Measurements from ENCODE around the gene REST. TPM values are rescaled to one million over a fixed set of nuclear protein-coding genes. Genes with fewer than 3 reads are reported as not detected.

Gene REST
- total RNA-seq, 1 experiment from 2014 or later, result 98.1 TPM

DNA sequence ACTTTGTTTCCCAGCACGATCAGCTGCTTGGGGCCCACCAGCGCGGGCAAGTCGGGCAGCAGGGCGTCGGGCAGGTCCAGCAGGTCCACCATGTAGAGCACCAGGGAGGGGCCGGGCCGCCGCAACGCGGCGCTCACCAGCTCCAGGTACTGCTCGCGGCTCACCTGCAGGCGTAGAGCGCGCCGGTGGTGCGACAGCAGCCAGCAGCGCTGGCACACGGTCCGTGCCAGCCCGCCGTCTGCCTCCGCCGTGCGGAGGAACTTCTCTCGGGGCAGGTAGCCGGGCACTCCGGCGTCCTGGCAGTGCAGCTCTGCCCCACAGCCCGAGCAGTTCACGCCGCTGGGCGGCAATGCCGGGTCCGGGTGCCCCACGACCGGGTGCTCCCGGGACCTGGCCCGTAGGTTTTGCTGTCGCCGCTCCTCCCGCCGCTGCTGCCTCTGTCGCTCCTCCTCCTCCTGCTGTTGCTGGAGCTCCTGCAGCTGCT lies 69.2 kb downstream of the REST start:
- H3K27me3 Mint-ChIP-seq (ENCODE audit: low read depth), result no peaks in the 10 kb centered on the region
- peak; percentile 28; the same call in 2 of the 3 replicates for TF ChIP-seq CTCF (conservative IDR thresholded peaks at IDR 0.05)
- no peaks in the 10 kb centered on the region for H4K20me1 ChIP-seq (ENCODE audit: control insufficient read depth, insufficient read depth, insufficient read length)

More for the DNA sequence above, 69.2 kb downstream of the REST start:
- WGBS (ENCODE audit: extremely low coverage, insufficient read length, low lambda C conversion rate), result no CpG with 5 or more reads among the region's 46 CpGs
- peaks cover 39% of the 10 kb centered on the region for H3K79me2 ChIP-seq (ENCODE audit: insufficient read depth, low read length)
- H3K9me3 Mint-ChIP-seq, result no peaks in the 10 kb centered on the region; a peak in 3 of 5 replicates
- peaks cover 16 to 17% of the 10 kb centered on the region in 2 experiments for H3K4me1 Mint-ChIP-seq
- H3K9ac ChIP-seq (ENCODE audit: extremely low read depth, insufficient read length, low read length), result peak overlapping the region; percentile 78
- no peak overlapping the region for H2AFZ ChIP-seq (ENCODE audit: low read length)
- peak overlapping the region; percentile 84 for H3K4me2 ChIP-seq (ENCODE audit: insufficient read depth, insufficient read length, low read length)
- H3K9me3 ChIP-seq (ENCODE audit: control insufficient read depth, low read depth, low read length), result no peaks in the 10 kb centered on the region
- no peak overlapping the region for H2BK120ac ChIP-seq (ENCODE audit: low read depth, low read length, poor library complexity, severe bottlenecking)
- H3K56ac ChIP-seq (ENCODE audit: insufficient read length, low read depth, low read length), result no peak overlapping the region
- peak overlapping the region; percentile 96 to 99 (median 96); a peak in 4 of 7 replicates for H3K27ac Mint-ChIP-seq
- H3K79me1 ChIP-seq (ENCODE audit: insufficient read depth, low read depth, low read length, poor library complexity, severe bottlenecking), result no peaks in the 10 kb centered on the region
- no peak overlapping the region for H3K4ac ChIP-seq (ENCODE audit: low read depth, low read length)
- H3K14ac ChIP-seq (ENCODE audit: insufficient read depth, low read length), result peak overlapping the region; percentile 26; the same call in 1 of the 2 replicates
- no peaks in the 10 kb centered on the region; the same call in 1 of the 2 replicates for H3K4me1 ChIP-seq (ENCODE audit: insufficient read depth, low read length)
- H3K4me3 Mint-ChIP-seq, result peak overlapping the region; percentile 100
- no peak overlapping the region for H2BK5ac ChIP-seq (ENCODE audit: insufficient read length, low read length)
- H3K36me3 Mint-ChIP-seq (ENCODE audit: insufficient read depth in 1 of 3, low read depth in 3 of 3), result peaks cover 24 to 36% (median 30%) of the 10 kb centered on the region in 3 experiments
- H2AK5ac ChIP-seq (ENCODE audit: insufficient read length, low read length), result no peak overlapping the region
- H3T11ph ChIP-seq (ENCODE audit: low read length), result no peak overlapping the region
- peak; percentile 73 for DNase-seq
- H3K23me2 ChIP-seq (ENCODE audit: insufficient read length, low read depth, low read length, poor library complexity, severe bottlenecking), result peaks cover 11% of the 10 kb centered on the region
- H3K27ac ChIP-seq (ENCODE audit: insufficient read length, low read depth, low read length), result no peak overlapping the region
- H4K5ac ChIP-seq (ENCODE audit: insufficient read length, low read depth, low read length), result no peak overlapping the region
- H2BK12ac ChIP-seq (ENCODE audit: insufficient read length, low read depth, low read length), result no peak overlapping the region
- no peak overlapping the region for H3K18ac ChIP-seq (ENCODE audit: insufficient read length, low read depth, low read length)
- H2BK15ac ChIP-seq (ENCODE audit: low read depth, low read length), result no peak overlapping the region
- H3K23ac ChIP-seq (ENCODE audit: insufficient read length, low read depth, low read length), result no peak overlapping the region
- H3K27me3 ChIP-seq (ENCODE audit: insufficient read depth, low read length), result no peaks in the 10 kb centered on the region
- H2BK20ac ChIP-seq (ENCODE audit: low read depth, low read length, poor library complexity, severe bottlenecking), result no peak overlapping the region
- no peak overlapping the region for H4K91ac ChIP-seq (ENCODE audit: insufficient read length, low read depth, low read length)
- no peak overlapping the region for H4K8ac ChIP-seq (replicated peaks; ENCODE audit: insufficient read length, low read depth, low read length)

All from H9 (cell line).